SK-N-SH (cell line): Measurements from ENCODE around the gene TFAP2E.

Experiments used
- EZH2phosphoT487 ChIP-seq: fragments of 200-600 bp; sonication (generic); IDR thresholded peaks from 2 replicates; pipeline ENCODE4 v1.6.1; 2017; ENCODE audit warnings: low read depth, mixed run types, mild to moderate bottlenecking, antibody characterized with exemption, moderate library complexity, borderline replicate concordance
- NFIC ChIP-seq: IDR thresholded peaks from 2 replicates; pipeline ENCODE4 v1.4.0; 2012; ENCODE audit warnings: borderline replicate concordance
- YY1 ChIP-seq: IDR thresholded peaks from 2 replicates; pipeline ENCODE4 v1.4.0; 2012; ENCODE audit warnings: low read depth, mild to moderate bottlenecking
- TF ChIP-seq, protein P1 (sequence below): fragments of 200-600 bp; sonication (generic); IDR thresholded peaks from 2 replicates; pipeline ENCODE4 v1.6.1; 2017; ENCODE audit warnings: antibody characterized with exemption, mild to moderate bottlenecking, moderate library complexity
- TF ChIP-seq, protein P2 (sequence below): IDR thresholded peaks from 2 replicates; pipeline ENCODE4; 2012

DNA sequence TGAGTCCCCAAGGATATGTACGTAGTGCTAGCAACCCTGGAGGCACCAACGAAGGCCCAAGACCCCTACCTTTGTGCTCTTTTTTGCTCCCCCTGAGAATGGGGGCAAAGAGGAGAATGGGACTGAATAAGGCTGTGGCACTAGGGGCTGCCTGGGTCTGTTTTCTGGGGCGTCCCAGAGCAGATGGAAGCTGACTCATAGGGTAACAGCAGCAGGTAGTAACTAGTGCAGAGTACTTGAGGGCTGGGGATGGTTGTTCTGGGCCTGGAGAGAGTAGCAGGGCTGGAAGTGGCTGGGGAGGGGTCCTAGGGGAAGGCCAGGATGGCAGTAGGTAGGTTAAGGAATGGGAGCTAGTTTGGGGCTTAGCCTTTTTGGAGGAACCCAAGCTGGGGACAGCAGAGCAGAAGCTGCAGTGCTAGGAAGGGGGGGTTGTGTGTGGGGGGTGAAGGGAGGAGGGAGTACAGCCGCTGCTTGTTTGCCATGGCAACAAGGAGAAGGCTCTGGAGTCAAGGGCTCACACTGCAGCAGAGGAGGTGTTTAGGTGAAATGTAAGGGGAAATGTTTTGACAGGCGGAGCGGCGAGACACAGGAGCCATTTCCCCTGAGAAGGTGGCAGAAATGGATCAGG, 13.7 kb upstream of the TFAP2E start:
- TF ChIP-seq YY1, result no peak
- no peak for TF ChIP-seq NFIC
- TF ChIP-seq, protein P1, sequence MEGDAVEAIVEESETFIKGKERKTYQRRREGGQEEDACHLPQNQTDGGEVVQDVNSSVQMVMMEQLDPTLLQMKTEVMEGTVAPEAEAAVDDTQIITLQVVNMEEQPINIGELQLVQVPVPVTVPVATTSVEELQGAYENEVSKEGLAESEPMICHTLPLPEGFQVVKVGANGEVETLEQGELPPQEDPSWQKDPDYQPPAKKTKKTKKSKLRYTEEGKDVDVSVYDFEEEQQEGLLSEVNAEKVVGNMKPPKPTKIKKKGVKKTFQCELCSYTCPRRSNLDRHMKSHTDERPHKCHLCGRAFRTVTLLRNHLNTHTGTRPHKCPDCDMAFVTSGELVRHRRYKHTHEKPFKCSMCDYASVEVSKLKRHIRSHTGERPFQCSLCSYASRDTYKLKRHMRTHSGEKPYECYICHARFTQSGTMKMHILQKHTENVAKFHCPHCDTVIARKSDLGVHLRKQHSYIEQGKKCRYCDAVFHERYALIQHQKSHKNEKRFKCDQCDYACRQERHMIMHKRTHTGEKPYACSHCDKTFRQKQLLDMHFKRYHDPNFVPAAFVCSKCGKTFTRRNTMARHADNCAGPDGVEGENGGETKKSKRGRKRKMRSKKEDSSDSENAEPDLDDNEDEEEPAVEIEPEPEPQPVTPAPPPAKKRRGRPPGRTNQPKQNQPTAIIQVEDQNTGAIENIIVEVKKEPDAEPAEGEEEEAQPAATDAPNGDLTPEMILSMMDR, result no peak
- TF ChIP-seq, protein P2, sequence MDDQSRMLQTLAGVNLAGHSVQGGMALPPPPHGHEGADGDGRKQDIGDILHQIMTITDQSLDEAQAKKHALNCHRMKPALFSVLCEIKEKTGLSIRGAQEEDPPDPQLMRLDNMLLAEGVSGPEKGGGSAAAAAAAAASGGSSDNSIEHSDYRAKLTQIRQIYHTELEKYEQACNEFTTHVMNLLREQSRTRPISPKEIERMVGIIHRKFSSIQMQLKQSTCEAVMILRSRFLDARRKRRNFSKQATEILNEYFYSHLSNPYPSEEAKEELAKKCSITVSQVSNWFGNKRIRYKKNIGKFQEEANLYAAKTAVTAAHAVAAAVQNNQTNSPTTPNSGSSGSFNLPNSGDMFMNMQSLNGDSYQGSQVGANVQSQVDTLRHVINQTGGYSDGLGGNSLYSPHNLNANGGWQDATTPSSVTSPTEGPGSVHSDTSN, result no peak
- no peak for TF ChIP-seq EZH2phosphoT487
